HepG2 (cell line): ENCODE data around the gene ARL15.

Experiments
- ATF1 ChIP-seq: IDR thresholded peaks from 2 replicates; pipeline ENCODE4 v1.6.1; 2016; ENCODE audit warnings: mild to moderate bottlenecking, control low read depth
- CTCF ChIP-seq: sonication (generic); formaldehyde crosslinking; IDR thresholded peaks from 2 replicates; pipeline ENCODE4 v1.5.0; 2020; ENCODE audit warnings: mild to moderate bottlenecking, missing genetic modification reagents, moderate library complexity
- POLR2AphosphoS5 ChIP-seq: IDR thresholded peaks from 2 replicates; pipeline ENCODE4 v1.6.1; 2012; ENCODE audit warnings: low read depth, low read length
- SNAPC5 ChIP-seq: sonication (generic); formaldehyde crosslinking; IDR thresholded peaks from 2 replicates; pipeline ENCODE4 v1.8.1; 2023; ENCODE audit warnings: mild to moderate bottlenecking, missing genetic modification reagents, borderline replicate concordance
- SOX5 ChIP-seq: IDR thresholded peaks from 2 replicates; pipeline ENCODE4 v1.6.1; 2016; ENCODE audit warnings: borderline replicate concordance
- ZBTB4 ChIP-seq: sonication (generic); formaldehyde crosslinking; IDR thresholded peaks from 2 replicates; pipeline ENCODE4 v1.4.0; 2020; ENCODE audit warnings: missing genetic modification reagents, mild to moderate bottlenecking, borderline replicate concordance
- ZNF24 ChIP-seq: fragments of 450-650 bp; IDR thresholded peaks from 2 replicates; pipeline ENCODE4 v1.6.1; 2017; ENCODE audit warnings: antibody characterized with exemption, mild to moderate bottlenecking
- ZNF335 ChIP-seq: sonication (generic); formaldehyde crosslinking; IDR thresholded peaks from 2 replicates; pipeline ENCODE4 v1.4.0; 2020; ENCODE audit warnings: missing genetic modification reagents
- ZNF574 ChIP-seq: sonication (generic); formaldehyde crosslinking; IDR thresholded peaks from 2 replicates; pipeline ENCODE4 v1.4.0; 2020; ENCODE audit warnings: missing genetic modification reagents
- ZNF580 ChIP-seq: IDR thresholded peaks from 2 replicates; pipeline ENCODE4 v1.6.1; 2016; ENCODE audit warnings: low read depth, borderline replicate concordance
- ZNF670 ChIP-seq: sonication (generic); formaldehyde crosslinking; IDR thresholded peaks from 2 replicates; pipeline ENCODE4 v1.8.0; 2022; ENCODE audit warnings: mild to moderate bottlenecking, missing genetic modification reagents, borderline replicate concordance

- no peak for TF ChIP-seq ZBTB4 (CRISPR knock-in tag)
- TF ChIP-seq ZNF670: no peak
- no peak for TF ChIP-seq SNAPC5 (CRISPR knock-in tag)
- no peak for TF ChIP-seq CTCF
- TF ChIP-seq POLR2AphosphoS5: no peak
- no peak for TF ChIP-seq ZNF574 (CRISPR knock-in tag)
- no peak for TF ChIP-seq ATF1 (CRISPR knock-in tag)
- no peak for TF ChIP-seq SOX5 (CRISPR knock-in tag)
- no peak for TF ChIP-seq ZNF580 (CRISPR knock-in tag)
- no peak for TF ChIP-seq ZNF335 (CRISPR knock-in tag)
- TF ChIP-seq ZNF24: no peak
Measured at GRCh38 chr5:53858700-53859456, 451.5 kb downstream of the ARL15 start.
